Measurements from ENCODE around the gene IFIT5. TPM values are rescaled to one million over a fixed set of nuclear protein-coding genes. Genes with fewer than 3 reads are reported as not detected.
"Not testable (repeated sequence)": the region's sequence is repeated elsewhere in the genome, so short reads cannot be mapped to it uniquely, and the experiment has no call there.

The IFIT5 gene
- total RNA-seq, 2 experiments from 2014 or later, result 39.6 to 46.3 TPM

- Mint-ChIP-seq H3K27ac (peak overlapping the region; percentile 95), H3K4me1 (peaks cover 61% of the 10 kb centered on the region), H3K27me3 (no peaks in the 10 kb centered on the region), H3K9me3 (peaks cover 9% of the 10 kb centered on the region), H3K36me3 (ENCODE audit: low read depth) (peaks cover 65% of the 10 kb centered on the region), H3K4me3 (peak overlapping the region; percentile 79)
- CTCF ChIA-PET, result no interaction called here
- POLR2A ChIA-PET, result interaction anchor here (0.7 to 1.2 kb wide), 2 partner anchors 111 to 285 kb away, joined by 3 read pairs; no protein-coding TSS in a partner anchor
- DNase-seq, result no peak
Measured at GRCh38 chr10:89416465-89416864, 2.1 kb downstream of the IFIT5 start.

DNA sequence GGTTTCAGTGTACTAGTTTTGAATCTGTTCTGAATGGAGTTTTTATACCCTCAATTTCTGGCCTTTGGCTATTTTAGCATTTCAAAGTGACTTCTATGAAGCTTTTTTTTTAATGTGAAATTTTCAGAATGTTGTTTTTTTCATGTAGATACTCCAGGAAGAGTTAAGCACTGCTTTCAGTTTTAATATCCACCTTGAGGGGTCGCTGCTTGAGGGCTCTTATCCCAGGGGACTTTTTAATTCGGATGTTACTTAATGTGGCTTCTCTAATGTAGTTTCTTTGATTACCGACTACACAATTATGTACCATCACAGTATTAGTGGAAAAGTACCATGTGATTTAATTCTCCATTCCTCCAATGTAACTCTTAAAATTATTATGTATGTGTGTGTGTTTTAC is 5.2 kb downstream of the IFIT5 start:
- no peaks in the 10 kb centered on the region for H3K9me3 Mint-ChIP-seq
- H3K4me1 Mint-ChIP-seq, result peaks cover 42% of the 10 kb centered on the region
- H3K27ac Mint-ChIP-seq, result peak overlapping the region; percentile 32
- H3K4me3 Mint-ChIP-seq, result peak overlapping the region; percentile 36
- peaks cover 59% of the 10 kb centered on the region for H3K36me3 Mint-ChIP-seq (ENCODE audit: low read depth)
- ChIA-PET POLR2A (interaction anchor here (0.8 kb wide), 1 partner anchor 28 kb away, joined by 5 read pairs; no protein-coding TSS in a partner anchor), CTCF (interaction anchor here (1.5 kb wide), 1 partner anchor 36 kb away, joined by 4 read pairs; no protein-coding TSS in a partner anchor)
- H3K27me3 Mint-ChIP-seq, result no peaks in the 10 kb centered on the region
- DNase-seq, result no peak

- ChIA-PET CTCF (no interaction called here), POLR2A (interaction anchor here (0.8 kb wide), 1 partner anchor 86 kb away, joined by 3 read pairs; no protein-coding TSS in a partner anchor)
- no peak for DNase-seq
- H3K4me1 Mint-ChIP-seq, result peaks cover 39% of the 10 kb centered on the region
- H3K27me3 Mint-ChIP-seq, result no peaks in the 10 kb centered on the region
- peaks cover 49% of the 10 kb centered on the region for H3K36me3 Mint-ChIP-seq (ENCODE audit: low read depth)
- no peak overlapping the region for H3K4me3 Mint-ChIP-seq
- H3K9me3 Mint-ChIP-seq, result no peaks in the 10 kb centered on the region
- H3K27ac Mint-ChIP-seq, result no peak overlapping the region
Measured at GRCh38 chr10:89421018-89421476, 6.7 kb downstream of the IFIT5 start.

DNA sequence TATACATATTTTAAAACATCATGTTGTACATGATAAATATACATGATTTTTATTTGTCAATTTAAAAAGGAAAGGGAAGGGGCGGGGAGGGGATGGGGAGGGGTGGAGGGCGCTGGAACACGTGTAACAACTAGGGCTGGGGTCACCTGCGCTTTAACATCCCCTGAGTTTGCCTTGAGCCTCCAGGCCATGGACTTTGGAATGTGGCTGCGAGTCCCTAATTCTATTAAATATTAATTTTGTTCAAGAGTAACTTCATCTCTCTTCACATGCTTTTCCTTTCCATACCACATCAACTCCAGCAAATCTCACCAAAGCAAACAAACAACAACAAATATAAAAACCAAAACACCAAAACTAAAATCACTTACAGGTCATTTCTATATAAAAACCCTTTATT is 10.6 kb downstream of the IFIT5 start:
- Mint-ChIP-seq H3K27ac (no peak overlapping the region), H3K36me3 (ENCODE audit: low read depth) (peaks cover 25% of the 10 kb centered on the region), H3K4me1 (peaks cover 12% of the 10 kb centered on the region), H3K9me3 (no peaks in the 10 kb centered on the region), H3K27me3 (peaks cover under 1% of the 10 kb centered on the region), H3K4me3 (no peak overlapping the region)
- POLR2A ChIA-PET, result no interaction called here
- CTCF ChIA-PET, result no interaction called here
- DNase-seq, result no peak

GRCh38 chr10:89426230-89426868 is 12.0 kb downstream of the IFIT5 start:
- ChIA-PET CTCF (no interaction called here), POLR2A (no interaction called here)
- peak; percentile 34 for DNase-seq
- H3K9me3 Mint-ChIP-seq, result no peaks in the 10 kb centered on the region
- peaks cover 2% of the 10 kb centered on the region for H3K27me3 Mint-ChIP-seq
- no peak overlapping the region for H3K4me3 Mint-ChIP-seq
- no peak overlapping the region for H3K27ac Mint-ChIP-seq
- peaks cover 12% of the 10 kb centered on the region for H3K36me3 Mint-ChIP-seq (ENCODE audit: low read depth)
- peaks cover 2% of the 10 kb centered on the region for H3K4me1 Mint-ChIP-seq

- no peaks in the 10 kb centered on the region for H3K9me3 Mint-ChIP-seq
- DNase-seq, result no peak
- H3K4me1 Mint-ChIP-seq, result no peaks in the 10 kb centered on the region
- no peak overlapping the region for H3K4me3 Mint-ChIP-seq
- H3K27ac Mint-ChIP-seq, result no peak overlapping the region
- H3K36me3 Mint-ChIP-seq (ENCODE audit: low read depth), result peaks cover 3% of the 10 kb centered on the region
- ChIA-PET CTCF (no interaction called here), POLR2A (interaction anchor here (0.7 kb wide), 1 partner anchor 274 kb away, joined by 5 read pairs; the partner anchor contains the start of gene KIF20B)
- H3K27me3 Mint-ChIP-seq, result peaks cover 9% of the 10 kb centered on the region
Measured at GRCh38 chr10:89427629-89428028, 13.3 kb downstream of the IFIT5 start.

DNA sequence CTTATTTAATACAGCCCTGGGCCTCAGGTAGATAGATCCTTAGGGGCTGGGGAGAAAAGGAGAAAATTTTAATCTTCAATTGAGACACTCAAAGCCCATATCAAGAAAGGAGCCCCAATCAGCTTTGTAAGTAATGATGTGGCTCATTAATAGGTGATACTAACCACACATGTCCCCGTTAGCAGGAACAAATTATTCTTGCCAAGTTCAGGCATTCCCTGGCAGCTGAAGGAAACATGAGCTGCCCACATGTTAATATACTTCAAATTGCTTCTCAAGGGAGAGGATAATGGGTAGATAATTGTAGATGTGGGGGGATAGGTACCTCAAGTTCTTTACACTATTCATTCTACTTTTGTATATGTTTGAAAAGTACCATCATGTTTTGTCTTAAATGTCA is 14.5 kb downstream of the IFIT5 start:
- H3K4me1 Mint-ChIP-seq, result no peaks in the 10 kb centered on the region
- H3K36me3 Mint-ChIP-seq (ENCODE audit: low read depth), result no peaks in the 10 kb centered on the region
- H3K9me3 Mint-ChIP-seq, result no peaks in the 10 kb centered on the region
- ChIA-PET POLR2A (no interaction called here), CTCF (no interaction called here)
- H3K27ac Mint-ChIP-seq, result no peak overlapping the region
- H3K27me3 Mint-ChIP-seq, result peaks cover 18% of the 10 kb centered on the region
- H3K4me3 Mint-ChIP-seq, result no peak overlapping the region
- no peak for DNase-seq

GRCh38 chr10:89431977-89432376 is 17.6 kb downstream of the IFIT5 start:
- H3K36me3 Mint-ChIP-seq (ENCODE audit: low read depth), result no peaks in the 10 kb centered on the region
- ChIA-PET POLR2A (no interaction called here), CTCF (interaction anchor here (0.6 kb wide), 1 partner anchor 337 kb away, joined by 3 read pairs; no protein-coding TSS in a partner anchor)
- H3K27ac Mint-ChIP-seq, result no peak overlapping the region
- H3K4me3 Mint-ChIP-seq, result no peak overlapping the region
- H3K9me3 Mint-ChIP-seq, result no peaks in the 10 kb centered on the region
- H3K4me1 Mint-ChIP-seq, result no peaks in the 10 kb centered on the region
- DNase-seq, result no peak
- peaks cover 42% of the 10 kb centered on the region for H3K27me3 Mint-ChIP-seq

DNA sequence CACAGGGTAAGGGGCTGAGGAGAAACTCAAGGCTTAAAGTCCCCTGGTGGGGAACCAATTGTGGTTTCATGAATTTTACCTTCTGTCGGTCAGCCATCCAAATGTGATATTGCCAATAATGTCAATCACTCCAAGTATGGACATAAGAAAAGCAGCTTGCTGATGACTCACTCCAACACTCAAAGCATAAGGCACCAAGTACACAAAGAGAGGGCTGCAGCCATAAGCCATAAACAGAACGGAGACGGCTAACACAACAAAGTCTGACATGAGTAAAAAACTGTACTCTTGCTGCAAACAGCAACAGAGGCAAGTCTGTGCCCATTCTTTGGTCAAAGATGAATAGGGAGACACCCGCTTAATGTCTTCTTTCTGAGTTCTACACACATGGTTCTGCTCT is 24.2 kb downstream of the IFIT5 start:
- no peak for DNase-seq
- CTCF ChIA-PET, result no interaction called here
- POLR2A ChIA-PET, result no interaction called here
- Mint-ChIP-seq H3K9me3 (no peaks in the 10 kb centered on the region), H3K36me3 (ENCODE audit: low read depth) (no peaks in the 10 kb centered on the region), H3K4me3 (no peak overlapping the region), H3K27ac (no peak overlapping the region), H3K27me3 (peaks cover 43% of the 10 kb centered on the region), H3K4me1 (no peaks in the 10 kb centered on the region)

- Mint-ChIP-seq H3K4me1 (no peaks in the 10 kb centered on the region), H3K4me3 (no peak overlapping the region), H3K36me3 (ENCODE audit: low read depth) (no peaks in the 10 kb centered on the region), H3K27me3 (peaks cover 31% of the 10 kb centered on the region), H3K9me3 (no peaks in the 10 kb centered on the region), H3K27ac (no peak overlapping the region)
- no peak for DNase-seq
- ChIA-PET POLR2A (no interaction called here), CTCF (no interaction called here)
Measured at GRCh38 chr10:89440226-89441009, 26.1 kb downstream of the IFIT5 start.

DNA sequence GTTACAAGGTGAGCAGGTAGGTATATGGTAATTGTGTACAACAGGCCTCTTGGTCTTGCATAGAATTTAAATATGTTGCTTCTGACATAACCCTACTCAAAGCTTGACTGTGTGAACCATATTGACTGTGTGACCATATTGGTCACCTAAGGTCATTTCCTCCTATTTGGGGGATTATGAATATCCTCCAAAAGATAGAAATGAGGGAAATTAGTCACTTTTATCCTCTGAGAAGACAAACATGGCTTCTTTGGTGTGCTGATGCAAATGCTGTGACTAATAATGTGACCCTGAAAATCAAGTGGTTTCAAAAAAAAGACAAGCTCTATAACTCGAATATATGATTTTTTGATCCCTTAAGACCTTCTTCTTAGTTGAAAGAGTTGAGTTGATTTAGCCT is 27.9 kb downstream of the IFIT5 start:
- Mint-ChIP-seq H3K4me1 (no peaks in the 10 kb centered on the region), H3K9me3 (no peaks in the 10 kb centered on the region), H3K27me3 (peaks cover 32% of the 10 kb centered on the region), H3K4me3 (no peak overlapping the region), H3K36me3 (ENCODE audit: low read depth) (no peaks in the 10 kb centered on the region), H3K27ac (no peak overlapping the region)
- DNase-seq, result no peak
- ChIA-PET POLR2A (no interaction called here), CTCF (no interaction called here)

- H3K27me3 Mint-ChIP-seq, result peaks cover 30% of the 10 kb centered on the region
- H3K36me3 Mint-ChIP-seq (ENCODE audit: low read depth); H3K27ac Mint-ChIP-seq; H3K9me3 Mint-ChIP-seq; POLR2A ChIA-PET; DNase-seq; H3K4me3 Mint-ChIP-seq; H3K4me1 Mint-ChIP-seq: not testable (repeated sequence)
- CTCF ChIA-PET, result interaction anchor here (0.6 to 1.5 kb wide), 2 partner anchors 12 to 14 kb away, joined by 3 read pairs; no protein-coding TSS in a partner anchor
Measured at GRCh38 chr10:89444819-89445218, 30.5 kb downstream of the IFIT5 start.

DNA sequence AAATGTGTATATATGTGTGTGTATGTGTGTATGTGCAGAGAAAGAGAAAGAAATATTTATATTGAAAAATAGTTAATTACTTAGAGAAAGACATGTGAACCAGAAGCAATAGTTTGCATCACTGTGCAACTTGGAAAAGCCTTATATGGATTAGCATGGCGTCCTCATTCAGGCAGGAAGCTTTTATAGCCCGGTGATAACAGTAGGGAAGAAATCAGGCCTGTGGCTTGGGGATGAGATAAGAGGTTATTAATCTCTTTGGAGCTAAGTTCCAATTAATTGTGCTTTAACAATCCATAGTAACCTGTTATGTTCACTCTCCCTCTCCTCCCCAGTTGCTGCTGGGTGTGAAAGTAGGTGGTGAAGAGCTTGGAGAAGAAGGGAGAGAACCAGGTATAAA is 36.5 kb downstream of the IFIT5 start:
- no peak overlapping the region for H3K27ac Mint-ChIP-seq

More for the DNA sequence above, 36.5 kb downstream of the IFIT5 start:
- H3K4me1 Mint-ChIP-seq, result no peaks in the 10 kb centered on the region
- no peak overlapping the region for H3K4me3 Mint-ChIP-seq
- POLR2A ChIA-PET, result no interaction called here
- DNase-seq, result no peak
- peaks cover 24% of the 10 kb centered on the region for H3K27me3 Mint-ChIP-seq
- H3K36me3 Mint-ChIP-seq (ENCODE audit: low read depth), result no peaks in the 10 kb centered on the region
- no peaks in the 10 kb centered on the region for H3K9me3 Mint-ChIP-seq
- CTCF ChIA-PET, result interaction anchor here (0.6 to 0.7 kb wide), 2 partner anchors 70 to 616 kb away, joined by 4 read pairs; no protein-coding TSS in a partner anchor
